Natural killer cell treated with Interleukin-12 subunit alpha and Interleukin-12 subunit beta and Interleukin-15 and Interleukin-18, amount 100 ng/mL, for 72 hours (primary cell): ENCODE results near the gene CLDN9. TPM values are rescaled to one million over a fixed set of nuclear protein-coding genes. Genes with fewer than 3 reads are reported as not detected.
A peak's percentile ranks its signal among the peaks of the same experiment; 100 is the strongest.

Experiments
- ATAC-seq, 2 donors: fragments of 150-1000 bp; cut with Tn5 transposase in 1 of 2; sonication (Bioruptor Pico), chemical (Tn5 transposase) in 1 of 2; 2 replicates each; pipeline ENCODE4 v1.10.0; 2021
- DNase-seq: peaks from one replicate; pipeline ENCODE4 v3.0.0; 2022; ENCODE audit warnings: low spot score
- H3K27ac Mint-ChIP-seq, 2 donors: 1 replicate in 1 of 2; 2 replicates in 1 of 2; pipeline ENCODE4 v1.8.0; 2022; ENCODE audit warnings: mixed read lengths in 2 of 2, mild to moderate bottlenecking in 1 of 2, moderate library complexity in 1 of 2
- H3K27me3 Mint-ChIP-seq, 2 donors: 1 replicate in 1 of 2; 2 replicates in 1 of 2; pipeline ENCODE4 v1.8.0; 2022; ENCODE audit warnings: mixed read lengths in 2 of 2
- H3K36me3 Mint-ChIP-seq: one replicate; pipeline ENCODE4 v1.8.0; 2022; ENCODE audit warnings: mixed read lengths
- H3K4me1 Mint-ChIP-seq, 2 donors: 1 replicate in 1 of 2; 2 replicates in 1 of 2; pipeline ENCODE4 v1.8.0; 2022; ENCODE audit warnings: low read depth in 2 of 2, mixed read lengths in 2 of 2, mild to moderate bottlenecking in 1 of 2
- H3K4me3 Mint-ChIP-seq: one replicate; pipeline ENCODE4 v1.8.0; 2022; ENCODE audit warnings: mixed read lengths
- H3K9me3 Mint-ChIP-seq: 2 replicates; pipeline ENCODE4 v1.8.0; 2022; ENCODE audit warnings: mixed read lengths
- total RNA-seq, 2 donors: library from RNA; stranded (reverse); gene quantifications; one replicate each; pipeline ENCODE4 v1.2.3, GENCODE V29; 2022

The CLDN9 gene
- total RNA-seq, 2 donors from 2014 or later, result 0.47 TPM; not detected in 1

GRCh38 chr16:3058139-3059030 is 45.7 kb downstream of the CLDN9 start:
- no peaks in the 10 kb centered on the region for H3K9me3 Mint-ChIP-seq
- DNase-seq, result peak; percentile 78
- peaks cover 57 to 63% of the 10 kb centered on the region in 2 donors for H3K4me1 Mint-ChIP-seq
- peak overlapping the region; percentile 89 for H3K4me3 Mint-ChIP-seq
- ATAC-seq, result peak; percentile 50 to 63
- peak overlapping the region; percentile 99 to 100 for H3K27ac Mint-ChIP-seq
- H3K36me3 Mint-ChIP-seq, result peaks cover 24% of the 10 kb centered on the region
- no peaks in the 10 kb centered on the region for H3K27me3 Mint-ChIP-seq

DNA sequence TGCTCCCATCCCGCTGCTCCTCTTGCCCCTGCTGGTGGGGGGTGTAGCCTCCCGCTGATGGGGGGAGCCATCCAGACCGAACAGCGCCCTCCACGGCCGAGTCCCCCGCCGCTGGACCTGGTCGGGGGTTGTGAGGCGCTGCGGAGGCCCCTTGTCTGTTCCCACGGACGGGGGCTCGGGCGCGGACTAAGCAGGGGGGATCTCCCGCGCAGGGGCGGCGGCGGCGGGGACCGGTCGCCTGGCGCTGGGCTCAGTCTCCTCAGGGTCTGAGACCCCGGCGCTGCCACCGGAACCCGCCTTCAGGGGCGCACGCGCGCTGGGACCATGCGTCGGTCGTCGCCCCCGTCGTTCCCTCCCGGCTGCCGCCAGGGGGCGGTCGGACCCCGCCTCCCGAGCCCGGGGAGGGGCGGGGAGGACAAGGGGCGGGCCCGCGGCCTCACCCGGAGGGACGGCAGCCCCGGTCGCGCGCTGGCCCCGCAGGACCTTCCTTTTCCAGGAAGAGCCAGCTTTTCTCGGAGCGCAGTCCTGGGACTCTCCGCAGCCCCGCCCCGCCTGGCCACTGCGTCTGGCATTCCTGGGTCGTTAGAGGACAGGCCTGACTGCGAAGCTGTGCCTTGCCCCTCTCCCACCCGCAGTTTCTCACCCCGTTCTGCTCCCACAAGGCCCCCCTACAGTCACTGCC is 46.5 kb downstream of the CLDN9 start:
- DNase-seq, result peak; percentile 97
- Mint-ChIP-seq H3K4me1 (peaks cover 55 to 61% of the 10 kb centered on the region in 2 donors), H3K27ac (peak overlapping the region; percentile 92 to 99), H3K27me3 (no peaks in the 10 kb centered on the region), H3K36me3 (peaks cover 16% of the 10 kb centered on the region), H3K9me3 (no peaks in the 10 kb centered on the region), H3K4me3 (peak overlapping the region; percentile 89)
- peak; percentile 88 to 94 for ATAC-seq

GRCh38 chr16:3059723-3060242 is 47.1 kb downstream of the CLDN9 start:
- no peaks in the 10 kb centered on the region for H3K27me3 Mint-ChIP-seq
- H3K4me3 Mint-ChIP-seq, result peak overlapping the region; percentile 89
- peak overlapping the region; percentile 92 to 99 for H3K27ac Mint-ChIP-seq
- H3K4me1 Mint-ChIP-seq, result peaks cover 55% of the 10 kb centered on the region in 2 donors
- ATAC-seq (no peak), DNase-seq (no peak)
- peaks cover 13% of the 10 kb centered on the region for H3K36me3 Mint-ChIP-seq
- no peaks in the 10 kb centered on the region for H3K9me3 Mint-ChIP-seq

DNA sequence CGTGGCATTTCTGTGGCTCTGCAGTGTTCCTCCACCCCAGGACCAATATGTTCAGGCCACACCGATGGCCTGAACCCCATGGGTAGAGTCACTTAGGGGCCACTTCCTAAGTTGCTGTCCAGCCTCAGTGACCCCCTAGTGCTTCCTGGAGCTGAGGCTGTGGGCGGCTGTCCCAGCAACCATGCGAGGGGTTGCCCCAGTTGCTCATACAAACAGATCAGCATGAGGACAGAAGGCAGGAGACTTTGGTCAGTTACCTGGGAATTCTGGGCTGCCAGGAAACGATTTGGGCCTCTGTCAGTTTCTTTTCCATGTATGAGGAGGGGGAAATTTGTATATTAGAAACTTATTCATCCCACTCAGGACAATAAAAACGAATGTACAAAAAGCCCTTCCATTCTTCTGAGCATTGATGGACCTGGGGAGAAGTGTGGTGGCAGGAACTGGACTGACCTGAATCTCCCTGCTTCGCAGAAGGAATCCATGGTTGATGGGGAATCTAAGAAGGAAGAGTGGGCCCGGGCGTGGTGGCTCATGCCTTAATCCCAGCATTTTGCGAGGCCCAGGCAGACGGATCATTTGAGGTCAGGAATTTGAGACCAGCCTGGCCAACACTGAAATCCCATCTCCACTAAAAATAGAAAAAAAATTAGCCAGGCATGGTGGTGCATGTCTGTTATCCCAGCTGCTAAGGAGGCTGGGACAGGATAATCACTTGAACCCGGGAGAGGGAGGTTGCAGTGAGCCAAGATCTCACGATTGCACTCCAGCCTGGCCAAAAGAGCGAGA is 47.8 kb downstream of the CLDN9 start:
- H3K4me1 Mint-ChIP-seq, result peaks cover 52% of the 10 kb centered on the region in 2 donors
- no peaks in the 10 kb centered on the region for H3K27me3 Mint-ChIP-seq
- peak overlapping the region; percentile 92 to 99 for H3K27ac Mint-ChIP-seq
- DNase-seq (no peak), ATAC-seq (no peak)
- no peaks in the 10 kb centered on the region for H3K9me3 Mint-ChIP-seq
- H3K4me3 Mint-ChIP-seq, result peak overlapping the region; percentile 89
- H3K36me3 Mint-ChIP-seq, result peaks cover 9% of the 10 kb centered on the region

DNA sequence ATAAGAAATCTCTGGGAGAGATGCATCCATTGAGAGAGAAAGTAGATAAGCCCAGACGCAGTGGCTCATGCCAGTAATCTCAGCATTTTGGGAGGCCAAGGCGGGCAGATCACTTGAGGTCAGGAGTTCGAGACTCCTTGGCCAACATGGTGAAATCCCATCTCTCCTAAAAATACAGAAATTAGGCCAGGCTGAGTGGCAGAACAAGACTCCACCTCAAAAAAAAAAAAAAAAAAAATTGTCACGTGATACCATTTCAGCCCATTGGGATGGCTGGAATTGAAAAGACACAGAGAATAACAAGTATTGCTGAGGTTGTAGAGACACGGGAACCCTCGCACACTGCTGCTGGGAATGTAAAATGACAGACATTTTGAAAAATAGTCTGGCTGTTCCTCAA is 49.8 kb downstream of the CLDN9 start:
- Mint-ChIP-seq H3K4me3 (peak overlapping the region; percentile 52), H3K27me3 (no peaks in the 10 kb centered on the region), H3K4me1 (peaks cover 43 to 46% of the 10 kb centered on the region in 2 donors), H3K9me3 (no peaks in the 10 kb centered on the region), H3K36me3 (peaks cover 8% of the 10 kb centered on the region), H3K27ac (peak overlapping the region; percentile 97 to 100)
- DNase-seq (no peak), ATAC-seq (no peak)

- H3K27me3 Mint-ChIP-seq, result no peaks in the 10 kb centered on the region
- H3K9me3 Mint-ChIP-seq, result no peaks in the 10 kb centered on the region
- no peak for ATAC-seq
- H3K4me3 Mint-ChIP-seq, result peak overlapping the region; percentile 52
- peak overlapping the region; percentile 97 to 100 for H3K27ac Mint-ChIP-seq
- H3K4me1 Mint-ChIP-seq, result peaks cover 46 to 53% of the 10 kb centered on the region in 2 donors
- no peak for DNase-seq
- peaks cover 11% of the 10 kb centered on the region for H3K36me3 Mint-ChIP-seq
Observed at GRCh38 chr16:3063625-3064386, 51.1 kb downstream of the CLDN9 start.

Other genes starting within 250 kb of the CLDN9 start
- 100 to 1,000 TPM; 196 to 201 TPM for gene ELOB, start 235.6 kb upstream of the CLDN9 start, total RNA-seq
- gene PRSS33, start 225.4 kb upstream of the CLDN9 start, total RNA-seq, result not detected
- not detected for gene PRSS41, start 214.5 kb upstream of the CLDN9 start, total RNA-seq
- gene PRSS21, start 195.7 kb upstream of the CLDN9 start, total RNA-seq, result 10 to 100 TPM in 1 of 2 donors, under 1 TPM in 1; 0.53 to 21.5 TPM
- 10 to 100 TPM in 1 of 2 donors, 1 to 10 TPM in 1; 3.8 to 22.1 TPM for gene ZG16B, start 182.6 kb upstream of the CLDN9 start, total RNA-seq
- under 1 TPM; 0.86 TPM for gene PRSS22, start 154.8 kb upstream of the CLDN9 start, total RNA-seq
- gene FLYWCH2, start 129.7 kb upstream of the CLDN9 start, total RNA-seq, result 10 to 100 TPM; 21.5 to 24.7 TPM
- gene FLYWCH1, start 101.0 kb upstream of the CLDN9 start, total RNA-seq, result 10 to 100 TPM; 66.6 to 85.7 TPM
- gene KREMEN2, start 48.6 kb upstream of the CLDN9 start, total RNA-seq, result not detected
- 10 to 100 TPM; 19.7 to 39.1 TPM for gene PAQR4, start 43.6 kb upstream of the CLDN9 start, total RNA-seq
- gene PKMYT1, start 32.5 kb upstream of the CLDN9 start, total RNA-seq, result 100 to 1,000 TPM in 1 of 2 donors, 10 to 100 TPM in 1; 76.4 to 251 TPM
- not detected for gene CLDN6, start 5.3 kb downstream of the CLDN9 start, total RNA-seq
- gene TNFRSF12A, start 7.4 kb downstream of the CLDN9 start, total RNA-seq, result 1 to 10 TPM; 6.4 to 6.5 TPM
- 10 to 100 TPM; 14.3 to 18.4 TPM for gene HCFC1R1, start 11.0 kb downstream of the CLDN9 start, total RNA-seq
- gene THOC6, start 11.1 kb downstream of the CLDN9 start, total RNA-seq, result 10 to 100 TPM; 33.6 to 58.8 TPM
- under 1 TPM; 0.50 to 0.67 TPM for gene BICDL2, start 24.0 kb downstream of the CLDN9 start, total RNA-seq
- 10 to 100 TPM; 54.3 to 66.6 TPM for gene MMP25, start 33.6 kb downstream of the CLDN9 start, total RNA-seq
- gene IL32, start 52.7 kb downstream of the CLDN9 start, total RNA-seq, result 1,000 to 10,000 TPM in 1 of 2 donors, 100 to 1,000 TPM in 1; 678 to 1,235 TPM
- gene ZSCAN10, start 86.4 kb downstream of the CLDN9 start, total RNA-seq, result under 1 TPM in 1 of 2 donors, not detected in 1; 0.22 TPM
- not detected for gene ZNF205, start 99.7 kb downstream of the CLDN9 start, total RNA-seq
- 10 to 100 TPM in 1 of 2 donors, 1 to 10 TPM in 1; 8.5 to 11.6 TPM for gene ZNF213, start 122.1 kb downstream of the CLDN9 start, total RNA-seq
- gene OR1F1, start 175.3 kb downstream of the CLDN9 start, total RNA-seq, result not detected
- 10 to 100 TPM; 16.6 to 18.9 TPM for gene ZNF200, start 222.2 kb downstream of the CLDN9 start, total RNA-seq
- under 1 TPM; 0.26 to 0.31 TPM for gene MEFV, start 243.7 kb downstream of the CLDN9 start, total RNA-seq